GM13976 (cell line): ENCODE measurements around the gene POLR3K.

Experiments
- DNase-seq: peaks from one replicate; pipeline ENCODE4 v3.0.0; 2012; ENCODE audit warnings: low spot score
- CTCF ChIP-seq: IDR thresholded peaks from 2 replicates; pipeline ENCODE4 v1.5.1; 2012; ENCODE audit warnings: borderline replicate concordance, mild to moderate bottlenecking; ENCODE audit not compliant: insufficient read depth; ENCODE audit errors: extremely low read depth, missing control alignments, control extremely low read depth
- in situ Hi-C: fragments of 300-500 bp; cut with MboI; formaldehyde crosslinking; loops from one replicate; pipeline ENCODE4 v1.12.0; 2022; ENCODE audit warnings: low sequenced_read_pairs, mixed read lengths, inconsistent platforms; ENCODE audit not compliant: unreplicated experiment

The POLR3K gene

GRCh38 chr16:94918-95265, 41.5 kb upstream of the POLR3K start:
- no peak for DNase-seq
- in situ Hi-C loops = no loop called here
- TF ChIP-seq CTCF = no peak

- no peak for TF ChIP-seq CTCF
- in situ Hi-C loops = no loop called here
- no peak for DNase-seq
These were observed 39.3 kb upstream of the POLR3K start for GRCh38 chr16:92431-93339.

GRCh38 chr16:91484-91883, 38.1 kb upstream of the POLR3K start:
- DNase-seq = no peak
- in situ Hi-C loops = no loop called here
- no peak for TF ChIP-seq CTCF

GRCh38 chr16:89391-90302, 36.2 kb upstream of the POLR3K start:
- no peak for DNase-seq
- in situ Hi-C loops = no loop called here
- no peak for TF ChIP-seq CTCF

- in situ Hi-C loops = no loop called here
- DNase-seq = no peak
- TF ChIP-seq CTCF = no peak
These were observed 35.2 kb upstream of the POLR3K start for GRCh38 chr16:88613-89012.

GRCh38 chr16:86483-86952, 33.1 kb upstream of the POLR3K start:
- TF ChIP-seq CTCF = no peak
- in situ Hi-C loops = no loop called here
- no peak for DNase-seq
